ENCODE results near the gene NACC1. TPM values are rescaled to one million over a fixed set of nuclear protein-coding genes. Genes with fewer than 3 reads are reported as not detected.
A peak's percentile ranks its signal among the peaks of the same experiment; 100 is the strongest.

Gene NACC1
- total and polyA plus RNA-seq, 2 experiments from 2014 or later = 11.1 to 35.0 TPM

DNA sequence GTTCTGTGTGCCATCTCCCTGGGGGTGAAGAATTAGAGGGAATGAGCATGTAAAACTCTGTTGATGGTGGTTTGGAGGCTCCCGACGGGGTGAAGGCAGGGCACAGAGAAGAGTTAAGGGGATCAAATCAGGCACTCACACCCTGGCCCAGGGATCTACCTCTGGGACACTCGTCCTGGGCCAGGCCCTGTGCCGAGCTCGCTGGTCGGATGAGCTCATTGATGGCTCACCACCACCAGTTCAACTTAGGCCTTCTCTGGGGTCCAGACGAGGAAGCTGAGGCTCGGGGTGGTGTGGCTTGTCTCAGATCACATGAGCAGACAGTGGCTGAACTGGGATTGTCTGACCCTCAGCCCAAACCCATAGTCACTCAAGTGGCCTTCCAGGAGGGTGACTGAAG, 1.6 kb downstream of the NACC1 start:
- no peaks in the 10 kb centered on the region for H3K9me2 ChIP-seq (replicated peaks; ENCODE audit: insufficient read depth)
- no peaks in the 10 kb centered on the region for H3K27me3 ChIP-seq
- DNase-seq (ENCODE audit: low spot score) = no peak
- peak overlapping the region; percentile 86 for H3K4me2 ChIP-seq
- peaks cover 79% of the 10 kb centered on the region for H3K79me2 ChIP-seq
- H3K36me3 ChIP-seq (replicated peaks; ENCODE audit: insufficient read depth, low read depth) = no peaks in the 10 kb centered on the region
- TF ChIP-seq EZH2phosphoT487 (IDR thresholded peaks at IDR 0.05; ENCODE audit: low read depth, severe bottlenecking, unreplicated experiment) (no peak), EZH2 (IDR thresholded peaks at IDR 0.05; ENCODE audit: borderline replicate concordance) (no peak)
- peaks cover 38% of the 10 kb centered on the region for H4K20me1 ChIP-seq (ENCODE audit: insufficient read depth, poor library complexity, severe bottlenecking)
- H3K9me3 ChIP-seq (ENCODE audit: low read depth) = no peaks in the 10 kb centered on the region
- WGBS (ENCODE audit: low lambda C conversion rate, missing lambda C conversion rate) = 88% methylated on average over 8 of the region's 8 CpGs
- H3K27ac ChIP-seq = peak overlapping the region; percentile 27
- peaks cover 39% of the 10 kb centered on the region for H3K4me1 ChIP-seq (ENCODE audit: insufficient read depth)
- H3K4me3 ChIP-seq = no peak overlapping the region
- H2AFZ ChIP-seq = no peak overlapping the region

GRCh38 chr19:13120031-13120430, 2.0 kb downstream of the NACC1 start:
- Histone ChIP-seq H4K20me1 (ENCODE audit: insufficient read depth, poor library complexity, severe bottlenecking) (peaks cover 38% of the 10 kb centered on the region), H3K27ac (peak overlapping the region; percentile 27), H3K4me1 (ENCODE audit: insufficient read depth) (peaks cover 39% of the 10 kb centered on the region), H3K79me2 (peaks cover 79% of the 10 kb centered on the region), H3K9me3 (ENCODE audit: low read depth) (no peaks in the 10 kb centered on the region), H3K36me3 (replicated peaks; ENCODE audit: insufficient read depth, low read depth) (no peaks in the 10 kb centered on the region), H3K4me2 (peak overlapping the region; percentile 25), H2AFZ (no peak overlapping the region), H3K9me2 (replicated peaks; ENCODE audit: insufficient read depth) (no peaks in the 10 kb centered on the region), H3K27me3 (no peaks in the 10 kb centered on the region), H3K4me3 (no peak overlapping the region)
- TF ChIP-seq CTCF (IDR thresholded peaks at IDR 0.05; ENCODE audit: poor library complexity) = no peak
- TF ChIP-seq EZH2phosphoT487 (IDR thresholded peaks at IDR 0.05; ENCODE audit: low read depth, severe bottlenecking, unreplicated experiment) = no peak
- TF ChIP-seq EZH2 (IDR thresholded peaks at IDR 0.05; ENCODE audit: borderline replicate concordance) = no peak
- no peak for DNase-seq (ENCODE audit: low spot score)
- WGBS (ENCODE audit: low lambda C conversion rate, missing lambda C conversion rate) = 77% methylated on average over 9 of the region's 9 CpGs

GRCh38 chr19:13120817-13121216, 2.8 kb downstream of the NACC1 start:
- peaks cover 77% of the 10 kb centered on the region for H3K79me2 ChIP-seq
- H3K4me2 ChIP-seq = peak overlapping the region; percentile 25
- no peak overlapping the region for H2AFZ ChIP-seq
- peaks cover 38% of the 10 kb centered on the region for H4K20me1 ChIP-seq (ENCODE audit: insufficient read depth, poor library complexity, severe bottlenecking)
- no peaks in the 10 kb centered on the region for H3K9me3 ChIP-seq (ENCODE audit: low read depth)
- no peaks in the 10 kb centered on the region for H3K27me3 ChIP-seq
- no peak for DNase-seq (ENCODE audit: low spot score)
- peaks cover 35% of the 10 kb centered on the region for H3K4me1 ChIP-seq (ENCODE audit: insufficient read depth)
- no peak overlapping the region for H3K4me3 ChIP-seq
- TF ChIP-seq CTCF (IDR thresholded peaks at IDR 0.05; ENCODE audit: poor library complexity) (no peak), EZH2 (IDR thresholded peaks at IDR 0.05; ENCODE audit: borderline replicate concordance) (no peak), EZH2phosphoT487 (IDR thresholded peaks at IDR 0.05; ENCODE audit: low read depth, severe bottlenecking, unreplicated experiment) (no peak)
- H3K9me2 ChIP-seq (replicated peaks; ENCODE audit: insufficient read depth) = no peaks in the 10 kb centered on the region
- no peak overlapping the region for H3K27ac ChIP-seq
- H3K36me3 ChIP-seq (replicated peaks; ENCODE audit: insufficient read depth, low read depth) = no peaks in the 10 kb centered on the region
- 71% methylated on average over 10 of the region's 10 CpGs for WGBS (ENCODE audit: low lambda C conversion rate, missing lambda C conversion rate)

GRCh38 chr19:13121551-13122274, 3.6 kb downstream of the NACC1 start:
- WGBS (ENCODE audit: low lambda C conversion rate, missing lambda C conversion rate) = 93% methylated on average over 18 of the region's 18 CpGs
- Histone ChIP-seq H2AFZ (no peak overlapping the region), H3K9me2 (replicated peaks; ENCODE audit: insufficient read depth) (no peaks in the 10 kb centered on the region), H3K27ac (no peak overlapping the region), H3K4me2 (peak overlapping the region; percentile 20), H4K20me1 (ENCODE audit: insufficient read depth, poor library complexity, severe bottlenecking) (peaks cover 38% of the 10 kb centered on the region), H3K36me3 (replicated peaks; ENCODE audit: insufficient read depth, low read depth) (no peaks in the 10 kb centered on the region), H3K79me2 (peaks cover 83% of the 10 kb centered on the region), H3K27me3 (no peaks in the 10 kb centered on the region), H3K4me1 (ENCODE audit: insufficient read depth) (peaks cover 33% of the 10 kb centered on the region), H3K9me3 (ENCODE audit: low read depth) (no peaks in the 10 kb centered on the region), H3K4me3 (no peak overlapping the region)
- peak; percentile 5 for DNase-seq (ENCODE audit: low spot score)
- TF ChIP-seq EZH2phosphoT487 (IDR thresholded peaks at IDR 0.05; ENCODE audit: low read depth, severe bottlenecking, unreplicated experiment) = no peak
- TF ChIP-seq CTCF (IDR thresholded peaks at IDR 0.05; ENCODE audit: poor library complexity) = no peak
- TF ChIP-seq EZH2 (IDR thresholded peaks at IDR 0.05; ENCODE audit: borderline replicate concordance) = no peak

All from hepatocyte (in vitro differentiated cells).